GM12873 (cell line): ENCODE data around the gene ATXN7.

Experiments used
- CTCF ChIP-seq: IDR thresholded peaks from 2 replicates; pipeline ENCODE4 v1.5.1; 2012; ENCODE audit warnings: low read depth, mild to moderate bottlenecking, moderate library complexity, low read length, control low read depth; ENCODE audit not compliant: insufficient read depth; ENCODE audit errors: missing control alignments

ATXN7 gene

DNA sequence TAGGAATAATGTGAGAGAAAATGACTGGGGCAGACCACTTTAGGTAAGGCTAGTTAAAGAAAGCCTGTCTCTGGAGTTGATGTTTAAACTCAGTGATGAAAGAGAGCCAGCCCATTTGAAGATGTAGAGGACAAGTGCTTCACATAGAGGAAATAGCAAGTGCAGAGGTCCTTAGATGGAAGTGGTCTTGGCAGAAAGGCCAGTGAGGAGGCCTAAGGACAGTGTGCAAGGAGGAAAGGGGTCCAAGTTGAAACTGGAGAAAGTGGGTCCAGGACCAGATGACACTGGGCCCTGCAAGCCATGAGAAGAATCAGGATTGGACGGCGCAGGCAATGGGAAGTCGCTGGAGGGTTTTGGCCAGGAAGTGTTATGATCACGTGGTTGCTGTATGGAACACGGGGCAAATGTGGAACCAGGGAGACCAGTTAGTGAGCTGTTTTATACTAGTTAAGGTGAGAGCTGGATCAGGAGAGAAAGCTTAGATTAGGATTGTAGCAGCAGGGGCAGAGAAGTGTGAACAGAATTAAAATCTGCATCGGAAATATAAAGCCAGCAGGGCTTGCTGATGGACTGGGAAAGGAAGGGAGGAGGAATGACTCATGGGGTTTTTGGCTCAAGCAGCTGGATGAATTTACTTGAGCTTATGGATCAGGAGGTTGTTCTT, 96.5 kb downstream of the ATXN7 start:
- no peak for TF ChIP-seq CTCF

GRCh38 chr3:63961891-63962290, 98.2 kb downstream of the ATXN7 start:
- peak; percentile 64 for TF ChIP-seq CTCF

GRCh38 chr3:63963496-63963895, 99.8 kb downstream of the ATXN7 start:
- no peak for TF ChIP-seq CTCF

DNA sequence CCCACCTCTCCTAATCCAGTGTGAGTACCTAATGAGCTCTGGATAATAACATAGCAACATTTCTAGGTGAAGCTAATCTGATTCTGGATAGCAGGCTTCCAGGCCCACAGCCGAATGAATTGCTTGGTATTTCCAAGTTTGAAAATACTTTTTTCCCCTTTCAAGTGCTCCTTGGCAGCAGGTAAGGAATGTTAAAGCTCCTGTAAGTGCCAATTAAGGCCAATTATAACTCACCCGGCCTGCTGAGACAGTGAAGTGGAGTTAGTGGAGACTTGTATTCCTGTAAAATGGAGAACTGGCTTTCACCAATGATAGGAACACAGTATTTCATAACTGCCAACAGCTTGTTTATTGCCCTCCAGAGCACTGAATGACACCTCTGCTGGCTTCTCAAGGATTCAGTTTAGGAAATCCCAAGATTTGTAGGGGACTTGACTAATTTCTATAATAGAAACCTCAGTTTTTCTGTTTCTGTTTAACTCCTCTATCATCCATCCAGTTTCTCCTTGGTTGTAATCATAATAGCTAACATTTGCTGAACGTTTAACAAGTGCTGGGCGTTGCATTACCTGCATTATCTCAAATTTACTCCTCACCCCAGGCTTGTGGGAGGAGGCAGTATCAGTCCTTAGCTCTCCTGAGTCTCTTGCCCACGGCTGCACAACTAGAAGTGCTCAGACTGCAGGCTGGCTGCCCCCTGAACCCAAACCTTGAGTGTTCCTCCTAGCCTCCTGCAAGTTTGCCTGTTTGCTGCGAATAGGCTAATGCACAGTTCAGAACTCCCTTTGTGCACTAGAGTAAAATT, 101.2 kb downstream of the ATXN7 start:
- TF ChIP-seq CTCF = no peak

GRCh38 chr3:63966007-63966406, 102.3 kb downstream of the ATXN7 start:
- no peak for TF ChIP-seq CTCF

DNA sequence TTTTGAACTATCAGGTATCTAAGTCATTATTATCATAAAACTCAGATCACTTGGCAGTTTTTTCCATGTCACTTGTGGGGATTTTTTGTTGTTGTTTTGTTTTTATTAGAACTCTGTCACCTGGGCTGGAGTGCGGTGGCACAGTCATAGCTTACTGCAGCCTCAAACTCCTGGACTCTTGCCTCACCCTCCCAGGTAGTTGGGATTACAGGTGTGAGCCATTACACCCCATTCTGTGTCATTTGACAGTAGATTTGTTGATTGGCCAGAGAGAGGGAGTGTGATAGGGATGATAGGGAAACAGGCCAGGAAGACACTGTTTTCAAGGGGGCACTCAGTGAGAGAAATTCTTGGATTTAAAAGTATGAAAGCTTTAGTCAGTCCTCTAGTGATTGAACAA, 103.2 kb downstream of the ATXN7 start:
- TF ChIP-seq CTCF = no peak
